ENCODE data around the gene OLFML2A.
"Not testable (repeated sequence)": the region's sequence is repeated elsewhere in the genome, so short reads cannot be mapped to it uniquely, and the experiment has no call there.

OLFML2A gene

GRCh38 chr9:124761196-124761595 lies 15.7 kb upstream of the OLFML2A start:
- DNase-seq (ENCODE audit: low read depth), result no peak

- DNase-seq (ENCODE audit: low read depth), result no peak
These were observed 15.2 kb upstream of the OLFML2A start for GRCh38 chr9:124761710-124762109.

GRCh38 chr9:124762633-124763032 lies 14.3 kb upstream of the OLFML2A start:
- no peak for DNase-seq (ENCODE audit: low read depth)

GRCh38 chr9:124764774-124765438 lies 12.0 kb upstream of the OLFML2A start:
- no peak for DNase-seq (ENCODE audit: low read depth)

- no peak for DNase-seq (ENCODE audit: low read depth)
These were observed 11.5 kb upstream of the OLFML2A start for GRCh38 chr9:124765439-124765835.

GRCh38 chr9:124766326-124766725 lies 10.6 kb upstream of the OLFML2A start:
- no peak for DNase-seq (ENCODE audit: low read depth)

GRCh38 chr9:124766815-124767554 lies 9.9 kb upstream of the OLFML2A start:
- DNase-seq (ENCODE audit: low read depth), result no peak

- no peak for DNase-seq (ENCODE audit: low read depth)
These were observed 9.1 kb upstream of the OLFML2A start for GRCh38 chr9:124767821-124768220.

GRCh38 chr9:124768334-124768733 lies 8.6 kb upstream of the OLFML2A start:
- no peak for DNase-seq (ENCODE audit: low read depth)

GRCh38 chr9:124768750-124769548 lies 8.0 kb upstream of the OLFML2A start:
- DNase-seq (ENCODE audit: low read depth), result no peak

- no peak for DNase-seq (ENCODE audit: low read depth)
These were observed 7.2 kb upstream of the OLFML2A start for GRCh38 chr9:124769549-124770358.

GRCh38 chr9:124770359-124771020 lies 6.4 kb upstream of the OLFML2A start:
- no peak for DNase-seq (ENCODE audit: low read depth)

GRCh38 chr9:124771021-124771866 lies 5.7 kb upstream of the OLFML2A start, which contains the start of gene NR6A1:
Gene NR6A1 (minus strand): TSS chr9:124771311.
- DNase-seq (ENCODE audit: low read depth), result peak; percentile 89

- no peak for DNase-seq (ENCODE audit: low read depth)
These were observed 4.9 kb upstream of the OLFML2A start for GRCh38 chr9:124771867-124772679.

GRCh38 chr9:124772877-124773276 lies 4.1 kb upstream of the OLFML2A start:
- not testable (repeated sequence) for DNase-seq (ENCODE audit: low read depth)

GRCh38 chr9:124773473-124774128 lies 3.3 kb upstream of the OLFML2A start:
- DNase-seq (ENCODE audit: low read depth), result no peak

- DNase-seq (ENCODE audit: low read depth), result peak; percentile 74
These were observed 2.6 kb upstream of the OLFML2A start for GRCh38 chr9:124774129-124774978.

- DNase-seq (ENCODE audit: low read depth), result no peak
These were observed 347 bp upstream of the OLFML2A start for GRCh38 chr9:124776618-124776953.

Data from T follicular helper cell (primary cell).